Activated T-helper 9 cell treated with anti-CD3 and anti-CD28 coated beads, Interleukin-2, amount 50 U/mL, for 16 hours (primary cell): ENCODE results near the gene GUCD1.
"Not testable (repeated sequence)": the region's sequence is repeated elsewhere in the genome, so short reads cannot be mapped to it uniquely, and the experiment has no call there.

Experiments
- DNase-seq: peaks from one replicate; pipeline ENCODE4 v3.0.0-alpha.2; 2020; ENCODE audit warnings: low read depth

The GUCD1 gene

GRCh38 chr22:24554313-24555164 is at the start of gene GUCD1:
TSS of gene GUCD1 (minus strand) at chr22:24555138. CDS start at chr22:24554991, 147 bp downstream.
- peak; percentile 6 for DNase-seq

- not testable (repeated sequence) for DNase-seq
These were observed 49.1 kb upstream of the GUCD1 start for GRCh38 chr22:24603770-24604629.

GRCh38 chr22:24602847-24603769 is 48.2 kb upstream of the GUCD1 start, which contains the start of gene GGT1:
TSS of gene GGT1 (plus strand) at chr22:24603193. CDS start at chr22:24611082, 7,889 bp downstream.
- DNase-seq, result not testable (repeated sequence)

GRCh38 chr22:24602105-24602749 is 47.3 kb upstream of the GUCD1 start:
- DNase-seq, result not testable (repeated sequence)

- no peak for DNase-seq
These were observed 46.5 kb upstream of the GUCD1 start for GRCh38 chr22:24601217-24602104.

- not testable (repeated sequence) for DNase-seq
These were observed 45.2 kb upstream of the GUCD1 start for GRCh38 chr22:24599958-24600715.

GRCh38 chr22:24599514-24599913 is 44.6 kb upstream of the GUCD1 start:
- DNase-seq, result no peak

GRCh38 chr22:24597076-24597475 is 42.1 kb upstream of the GUCD1 start:
- not testable (repeated sequence) for DNase-seq

GRCh38 chr22:24595863-24596262 is 40.9 kb upstream of the GUCD1 start:
- no peak for DNase-seq

- no peak for DNase-seq
These were observed 40.3 kb upstream of the GUCD1 start for GRCh38 chr22:24595228-24595627.

- DNase-seq, result no peak
These were observed 39.7 kb upstream of the GUCD1 start for GRCh38 chr22:24594569-24595120.

- no peak for DNase-seq
These were observed 39.1 kb upstream of the GUCD1 start for GRCh38 chr22:24593836-24594568.

- not testable (repeated sequence) for DNase-seq
These were observed 38.6 kb upstream of the GUCD1 start for GRCh38 chr22:24593559-24593835.

- DNase-seq, result no peak
These were observed 38.1 kb upstream of the GUCD1 start, which contains the start of gene LRRC75B for GRCh38 chr22:24592851-24593558. TSS of gene LRRC75B (minus strand) at chr22:24593073. CDS start at chr22:24593039, 34 bp downstream.

GRCh38 chr22:24592058-24592850 is 37.3 kb upstream of the GUCD1 start:
- no peak for DNase-seq

GRCh38 chr22:24591286-24591830 is 36.4 kb upstream of the GUCD1 start:
- no peak for DNase-seq
